Activated CD8-positive, alpha-beta memory T cell treated with anti-CD3 and anti-CD28 coated beads for 4 hours (primary cell): ENCODE results near the gene ZHX3.
"Not testable (repeated sequence)": the region's sequence is repeated elsewhere in the genome, so short reads cannot be mapped to it uniquely, and the experiment has no call there.

ENCODE experiments used
- DNase-seq, 2 donors: peaks; one replicate each; pipeline ENCODE4 v3.0.0-alpha.2; 2020; ENCODE audit warnings: low read depth in 2 of 2

Gene ZHX3

GRCh38 chr20:41135187-41135887 lies 182.2 kb downstream of the ZHX3 start:
- DNase-seq, result peak in 1 of 2 donors; percentile 46

- DNase-seq, result no peak
These were observed 183.0 kb downstream of the ZHX3 start for GRCh38 chr20:41134362-41135186.

GRCh38 chr20:41133709-41134361 lies 183.7 kb downstream of the ZHX3 start:
- DNase-seq, result peak in 1 of 2 donors; percentile 48

- not testable (repeated sequence) for DNase-seq
These were observed 185.1 kb downstream of the ZHX3 start for GRCh38 chr20:41132388-41132775.

- no peak for DNase-seq
These were observed 185.7 kb downstream of the ZHX3 start for GRCh38 chr20:41131594-41132387.
